Liver (tissue), 9 donors: Measurements from ENCODE around the gene BLNK. TPM values are rescaled to one million over a fixed set of nuclear protein-coding genes. Genes with fewer than 3 reads are reported as not detected.
A peak's percentile ranks its signal among the peaks of the same experiment; 100 is the strongest.

ENCODE experiments used
- DNase-seq: peaks from one replicate; pipeline ENCODE4 v3.0.0-alpha.2; 2017; ENCODE audit warnings: low spot score
- H3K27ac ChIP-seq, 2 donors: one replicate each; pipeline ENCODE4 v1.7.0; 2013; ENCODE audit warnings: inconsistent platforms in 2 of 2, low read length in 2 of 2, control low read depth in 1 of 2, low read depth in 1 of 2, mild to moderate bottlenecking in 1 of 2
- H3K27me3 ChIP-seq, 4 donors: one replicate each; pipeline versions ENCODE4 v1.6.1 to v1.7.0; 2013; ENCODE audit warnings: low read length in 3 of 4, inconsistent platforms in 1 of 4, mild to moderate bottlenecking in 1 of 4, moderate library complexity in 1 of 4; ENCODE audit not compliant: control insufficient read depth in 4 of 4, insufficient read depth in 4 of 4
- H3K36me3 ChIP-seq, 4 donors: one replicate each; pipeline versions ENCODE4 v1.6.1 to v1.7.0; 2013; ENCODE audit warnings: low read length in 3 of 4, mild to moderate bottlenecking in 3 of 4, low read depth in 1 of 4, moderate library complexity in 1 of 4; ENCODE audit not compliant: control insufficient read depth in 4 of 4, insufficient read depth in 3 of 4
- H3K4me1 ChIP-seq, 4 donors: one replicate each; pipeline versions ENCODE4 v1.6.1 to v1.7.0; 2013; ENCODE audit warnings: low read length in 3 of 4, mild to moderate bottlenecking in 3 of 4, moderate library complexity in 1 of 4; ENCODE audit not compliant: control insufficient read depth in 4 of 4, insufficient read depth in 4 of 4
- H3K4me3 ChIP-seq, 3 donors: one replicate each; pipeline versions ENCODE4 v1.6.1 to v1.7.0; 2013; ENCODE audit warnings: low read length in 3 of 3, control low read depth in 1 of 3, low read depth in 1 of 3, mild to moderate bottlenecking in 1 of 3
- H3K9ac ChIP-seq, 2 donors: one replicate each; pipeline ENCODE4 v1.7.0; 2013; ENCODE audit warnings: low read length in 2 of 2, mild to moderate bottlenecking in 2 of 2, moderate library complexity in 2 of 2, control low read depth in 1 of 2, low read depth in 1 of 2
- H3K9me3 ChIP-seq, 4 donors: one replicate each; pipeline versions ENCODE4 v1.6.1 to v1.7.0; 2013; ENCODE audit warnings: low read length in 3 of 4; ENCODE audit not compliant: control insufficient read depth in 4 of 4
- EGR1 ChIP-seq, 2 donors: IDR thresholded peaks; 2 replicates each; pipeline ENCODE4 v1.6.1; 2016 to 2018; ENCODE audit warnings: antibody characterized with exemption in 2 of 2, low read depth in 2 of 2
- FOXA1 ChIP-seq: IDR thresholded peaks from 2 replicates; pipeline ENCODE4 v1.6.1; 2016; ENCODE audit warnings: antibody characterized with exemption
- FOXA2 ChIP-seq: IDR thresholded peaks from 2 replicates; pipeline ENCODE4 v1.6.1; 2016; ENCODE audit warnings: antibody characterized with exemption
- GABPA ChIP-seq, 2 donors: IDR thresholded peaks in 1 of 2; conservative IDR thresholded peaks in 1 of 2; 2 replicates each; pipeline ENCODE4 v1.6.1; 2016; ENCODE audit warnings: antibody characterized with exemption in 2 of 2, mild to moderate bottlenecking in 1 of 2, moderate library complexity in 1 of 2
- HNF4A ChIP-seq, 2 donors: conservative IDR thresholded peaks; 2 replicates each; pipeline ENCODE4 v1.6.1; 2016; ENCODE audit warnings: antibody characterized with exemption in 2 of 2, mild to moderate bottlenecking in 2 of 2
- HNF4G ChIP-seq: IDR thresholded peaks from 2 replicates; pipeline ENCODE4 v1.6.1; 2016; ENCODE audit warnings: antibody characterized with exemption
- JUND ChIP-seq, 2 donors: IDR thresholded peaks; 2 replicates each; pipeline ENCODE4 v1.6.1; 2016; ENCODE audit warnings: antibody characterized with exemption in 2 of 2
- NR2F2 ChIP-seq: IDR thresholded peaks from 2 replicates; pipeline ENCODE4 v1.6.1; 2016; ENCODE audit warnings: antibody characterized with exemption
- RAD21 ChIP-seq, 2 donors: IDR thresholded peaks; 2 replicates each; pipeline ENCODE4 v1.6.1; 2016; ENCODE audit warnings: antibody characterized with exemption in 2 of 2, mild to moderate bottlenecking in 2 of 2
- RXRA ChIP-seq, 2 donors: IDR thresholded peaks; 2 replicates each; pipeline ENCODE4 v1.6.1; 2017 to 2018; ENCODE audit warnings: antibody characterized with exemption in 2 of 2, mild to moderate bottlenecking in 1 of 2
- SP1 ChIP-seq: IDR thresholded peaks from 2 replicates; pipeline ENCODE4 v1.6.1; 2018; ENCODE audit warnings: antibody characterized with exemption, mild to moderate bottlenecking
- TAF1 ChIP-seq: conservative IDR thresholded peaks from 2 replicates; pipeline ENCODE4 v1.6.1; 2016; ENCODE audit warnings: antibody characterized with exemption, mild to moderate bottlenecking
- YY1 ChIP-seq: IDR thresholded peaks from 2 replicates; pipeline ENCODE4 v1.6.1; 2016; ENCODE audit warnings: antibody characterized with exemption, mild to moderate bottlenecking
- WGBS: extraction: QIAGEN DNeasy Blood & Tissue Kit; methylation state at CpG from one replicate; pipeline ENCODE4 v1.1.7; 2013; 5-methylcytosine and 5-hydroxymethylcytosine counted together
- polyA plus RNA-seq, 2 donors: library from polyadenylated mRNA; stranded (reverse) in 1 of 2; unstranded in 1 of 2; fragments of 200-250 nt in 1 of 2; fragments of >200 nt in 1 of 2; fragmentation: Nextera tagmentation in 1 of 2; extraction: Ambion mirVana in 1 of 2; gene quantifications; one replicate each; pipeline versions ENCODE4 v1.2.1 to v1.2.3, GENCODE V29; 2013 to 2015
- total RNA-seq, 2 donors: library from RNA; depleted of rRNA; stranded (reverse); fragments of >200 nt; gene quantifications; one replicate each; pipeline ENCODE4 v1.2.3, GENCODE V29; 2014
- TF ChIP-seq, protein P1 (sequence below): IDR thresholded peaks from 2 replicates; pipeline ENCODE4 v1.6.1; 2016; ENCODE audit warnings: antibody characterized with exemption
- TF ChIP-seq, protein P2 (sequence below): IDR thresholded peaks from 2 replicates; pipeline ENCODE4 v1.6.1; 2016; ENCODE audit warnings: antibody characterized with exemption
- TF ChIP-seq, protein P3 (sequence below): fragments of 150-350 bp; IDR thresholded peaks from 2 replicates; pipeline ENCODE4 v1.5.1; 2017; ENCODE audit warnings: improper control_type of control experiment, low read depth, low read length; ENCODE audit not compliant: missing input control
- TF ChIP-seq, protein P4 (sequence below): IDR thresholded peaks from 2 replicates; pipeline ENCODE4 v1.6.1; 2016; ENCODE audit warnings: antibody characterized with exemption, mild to moderate bottlenecking
- TF ChIP-seq, protein P5 (sequence below): IDR thresholded peaks from 2 replicates; pipeline ENCODE4 v1.6.1; 2016; ENCODE audit warnings: antibody characterized with exemption
- donor health status: healthy.
- donor health status: healthy.
- donor health status: healthy.
- donor health status: healthy.
- donor health status: healthy.

BLNK gene
- total and polyA plus RNA-seq, 4 donors = 3.3 to 45.2 (median 14.5) TPM

DNA sequence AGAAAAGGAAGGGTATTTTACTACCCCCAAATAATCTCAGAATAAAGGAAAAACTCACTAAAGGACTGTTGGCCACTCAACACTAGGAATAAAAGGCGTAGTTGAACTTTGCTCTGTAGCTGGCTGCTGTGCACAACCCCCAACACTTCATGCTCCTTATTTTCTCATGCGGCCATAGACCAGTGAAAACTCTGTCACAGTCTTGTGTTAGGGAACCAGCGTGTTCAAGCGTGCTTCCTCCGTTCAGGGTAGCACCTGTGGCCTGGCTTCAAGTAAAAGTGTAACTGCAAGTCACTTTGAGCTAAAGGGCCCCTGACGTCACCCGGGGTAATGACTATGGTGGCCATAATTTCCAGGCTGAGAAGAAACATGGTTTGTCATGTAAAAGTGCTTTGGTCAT lies 27.0 kb downstream of the BLNK start:
- peaks cover 0 to 25% (median 21%) of the 10 kb centered on the region in 4 donors for H3K36me3 ChIP-seq
- peaks cover 0 to 17% (median 11%) of the 10 kb centered on the region in 4 donors for H3K4me1 ChIP-seq
- no peak overlapping the region for H3K27ac ChIP-seq
- H3K27me3 ChIP-seq = no peaks in the 10 kb centered on the region
- H3K4me3 ChIP-seq = no peak overlapping the region
- TF ChIP-seq GABPA (IDR thresholded peaks at IDR 0.05 in 1 of 2, conservative IDR thresholded peaks at IDR 0.05 in 1 of 2) (no peak), EGR1 (IDR thresholded peaks at IDR 0.05; ENCODE audit: low read depth in 2 of 2) (no peak), TAF1 (no peak), NR2F2 (no peak), HNF4A (conservative IDR thresholded peaks at IDR 0.05) (peak; percentile 73 to 78), FOXA2 (no peak), HNF4G (peak; percentile 57), JUND (IDR thresholded peaks at IDR 0.05) (no peak), RXRA (IDR thresholded peaks at IDR 0.05) (no peak), YY1 (peak; percentile 38), RAD21 (IDR thresholded peaks at IDR 0.05) (no peak), FOXA1 (no peak), SP1 (peak; percentile 33)
- TF ChIP-seq, protein P1, sequence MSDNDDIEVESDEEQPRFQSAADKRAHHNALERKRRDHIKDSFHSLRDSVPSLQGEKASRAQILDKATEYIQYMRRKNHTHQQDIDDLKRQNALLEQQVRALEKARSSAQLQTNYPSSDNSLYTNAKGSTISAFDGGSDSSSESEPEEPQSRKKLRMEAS = no peak
- TF ChIP-seq, protein P2, sequence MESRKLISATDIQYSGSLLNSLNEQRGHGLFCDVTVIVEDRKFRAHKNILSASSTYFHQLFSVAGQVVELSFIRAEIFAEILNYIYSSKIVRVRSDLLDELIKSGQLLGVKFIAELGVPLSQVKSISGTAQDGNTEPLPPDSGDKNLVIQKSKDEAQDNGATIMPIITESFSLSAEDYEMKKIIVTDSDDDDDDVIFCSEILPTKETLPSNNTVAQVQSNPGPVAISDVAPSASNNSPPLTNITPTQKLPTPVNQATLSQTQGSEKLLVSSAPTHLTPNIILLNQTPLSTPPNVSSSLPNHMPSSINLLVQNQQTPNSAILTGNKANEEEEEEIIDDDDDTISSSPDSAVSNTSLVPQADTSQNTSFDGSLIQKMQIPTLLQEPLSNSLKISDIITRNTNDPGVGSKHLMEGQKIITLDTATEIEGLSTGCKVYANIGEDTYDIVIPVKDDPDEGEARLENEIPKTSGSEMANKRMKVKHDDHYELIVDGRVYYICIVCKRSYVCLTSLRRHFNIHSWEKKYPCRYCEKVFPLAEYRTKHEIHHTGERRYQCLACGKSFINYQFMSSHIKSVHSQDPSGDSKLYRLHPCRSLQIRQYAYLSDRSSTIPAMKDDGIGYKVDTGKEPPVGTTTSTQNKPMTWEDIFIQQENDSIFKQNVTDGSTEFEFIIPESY = no peak
- TF ChIP-seq, protein P3, sequence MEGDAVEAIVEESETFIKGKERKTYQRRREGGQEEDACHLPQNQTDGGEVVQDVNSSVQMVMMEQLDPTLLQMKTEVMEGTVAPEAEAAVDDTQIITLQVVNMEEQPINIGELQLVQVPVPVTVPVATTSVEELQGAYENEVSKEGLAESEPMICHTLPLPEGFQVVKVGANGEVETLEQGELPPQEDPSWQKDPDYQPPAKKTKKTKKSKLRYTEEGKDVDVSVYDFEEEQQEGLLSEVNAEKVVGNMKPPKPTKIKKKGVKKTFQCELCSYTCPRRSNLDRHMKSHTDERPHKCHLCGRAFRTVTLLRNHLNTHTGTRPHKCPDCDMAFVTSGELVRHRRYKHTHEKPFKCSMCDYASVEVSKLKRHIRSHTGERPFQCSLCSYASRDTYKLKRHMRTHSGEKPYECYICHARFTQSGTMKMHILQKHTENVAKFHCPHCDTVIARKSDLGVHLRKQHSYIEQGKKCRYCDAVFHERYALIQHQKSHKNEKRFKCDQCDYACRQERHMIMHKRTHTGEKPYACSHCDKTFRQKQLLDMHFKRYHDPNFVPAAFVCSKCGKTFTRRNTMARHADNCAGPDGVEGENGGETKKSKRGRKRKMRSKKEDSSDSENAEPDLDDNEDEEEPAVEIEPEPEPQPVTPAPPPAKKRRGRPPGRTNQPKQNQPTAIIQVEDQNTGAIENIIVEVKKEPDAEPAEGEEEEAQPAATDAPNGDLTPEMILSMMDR = no peak
- TF ChIP-seq, protein P4, sequence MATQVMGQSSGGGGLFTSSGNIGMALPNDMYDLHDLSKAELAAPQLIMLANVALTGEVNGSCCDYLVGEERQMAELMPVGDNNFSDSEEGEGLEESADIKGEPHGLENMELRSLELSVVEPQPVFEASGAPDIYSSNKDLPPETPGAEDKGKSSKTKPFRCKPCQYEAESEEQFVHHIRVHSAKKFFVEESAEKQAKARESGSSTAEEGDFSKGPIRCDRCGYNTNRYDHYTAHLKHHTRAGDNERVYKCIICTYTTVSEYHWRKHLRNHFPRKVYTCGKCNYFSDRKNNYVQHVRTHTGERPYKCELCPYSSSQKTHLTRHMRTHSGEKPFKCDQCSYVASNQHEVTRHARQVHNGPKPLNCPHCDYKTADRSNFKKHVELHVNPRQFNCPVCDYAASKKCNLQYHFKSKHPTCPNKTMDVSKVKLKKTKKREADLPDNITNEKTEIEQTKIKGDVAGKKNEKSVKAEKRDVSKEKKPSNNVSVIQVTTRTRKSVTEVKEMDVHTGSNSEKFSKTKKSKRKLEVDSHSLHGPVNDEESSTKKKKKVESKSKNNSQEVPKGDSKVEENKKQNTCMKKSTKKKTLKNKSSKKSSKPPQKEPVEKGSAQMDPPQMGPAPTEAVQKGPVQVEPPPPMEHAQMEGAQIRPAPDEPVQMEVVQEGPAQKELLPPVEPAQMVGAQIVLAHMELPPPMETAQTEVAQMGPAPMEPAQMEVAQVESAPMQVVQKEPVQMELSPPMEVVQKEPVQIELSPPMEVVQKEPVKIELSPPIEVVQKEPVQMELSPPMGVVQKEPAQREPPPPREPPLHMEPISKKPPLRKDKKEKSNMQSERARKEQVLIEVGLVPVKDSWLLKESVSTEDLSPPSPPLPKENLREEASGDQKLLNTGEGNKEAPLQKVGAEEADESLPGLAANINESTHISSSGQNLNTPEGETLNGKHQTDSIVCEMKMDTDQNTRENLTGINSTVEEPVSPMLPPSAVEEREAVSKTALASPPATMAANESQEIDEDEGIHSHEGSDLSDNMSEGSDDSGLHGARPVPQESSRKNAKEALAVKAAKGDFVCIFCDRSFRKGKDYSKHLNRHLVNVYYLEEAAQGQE = no peak
- TF ChIP-seq, protein P5, sequence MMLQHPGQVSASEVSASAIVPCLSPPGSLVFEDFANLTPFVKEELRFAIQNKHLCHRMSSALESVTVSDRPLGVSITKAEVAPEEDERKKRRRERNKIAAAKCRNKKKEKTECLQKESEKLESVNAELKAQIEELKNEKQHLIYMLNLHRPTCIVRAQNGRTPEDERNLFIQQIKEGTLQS = no peak
- H3K9ac ChIP-seq = peak overlapping the region in 1 of 2 donors; percentile 23
- H3K9me3 ChIP-seq = no peaks in the 10 kb centered on the region
- no peak for DNase-seq
- WGBS = 67% methylated on average over 7 of the region's 7 CpGs
